HepG2 (cell line): ENCODE data around the gene ZKSCAN8. TPM values are rescaled to one million over a fixed set of nuclear protein-coding genes. Genes with fewer than 3 reads are reported as not detected.

ENCODE experiments used
- ARNT2 ChIP-seq: sonication (generic); formaldehyde crosslinking; IDR thresholded peaks from 2 replicates; pipeline ENCODE4 v1.8.0; 2022; ENCODE audit warnings: mild to moderate bottlenecking, low read depth, missing genetic modification reagents, moderate library complexity
- HHEX ChIP-seq: IDR thresholded peaks from 2 replicates; pipeline ENCODE4 v1.6.1; 2016; ENCODE audit warnings: control low read depth
- MEIS2 ChIP-seq: sonication (generic); formaldehyde crosslinking; IDR thresholded peaks from 2 replicates; pipeline ENCODE4 v1.9.0; 2021; ENCODE audit warnings: mild to moderate bottlenecking, missing genetic modification reagents
- MIER2 ChIP-seq: IDR thresholded peaks from 2 replicates; pipeline ENCODE4 v1.6.1; 2016; ENCODE audit warnings: missing biosample characterization, missing genetic modification reagents
- MTA3 ChIP-seq: sonication (generic); formaldehyde crosslinking; IDR thresholded peaks from 2 replicates; pipeline ENCODE4 v1.4.0; 2020; ENCODE audit warnings: missing genetic modification reagents
- PITX1 ChIP-seq: sonication (generic); formaldehyde crosslinking; IDR thresholded peaks from 2 replicates; pipeline ENCODE4 v1.5.1; 2020; ENCODE audit warnings: mild to moderate bottlenecking, missing genetic modification reagents
- PLRG1 ChIP-seq: fragments of 450-650 bp; conservative IDR thresholded peaks from 2 replicates; pipeline ENCODE4 v1.6.1; 2016
- SAFB2 ChIP-seq: sonication (generic); formaldehyde crosslinking; IDR thresholded peaks from 2 replicates; pipeline ENCODE4 v1.5.1; 2020; ENCODE audit warnings: missing genetic modification reagents, low read depth, mild to moderate bottlenecking, borderline replicate concordance
- STAT5B ChIP-seq: sonication (generic); formaldehyde crosslinking; IDR thresholded peaks from 2 replicates; pipeline ENCODE4 v1.4.0; 2020; ENCODE audit warnings: missing genetic modification reagents
- TBL1XR1 ChIP-seq: fragments of 150-350 bp; IDR thresholded peaks from 2 replicates; pipeline ENCODE4 v1.6.1; 2014; ENCODE audit warnings: borderline replicate concordance, low read length; ENCODE audit not compliant: partially characterized antibody
- THYN1 ChIP-seq: sonication (generic); formaldehyde crosslinking; IDR thresholded peaks from 2 replicates; pipeline ENCODE4 v1.8.1; 2023; ENCODE audit warnings: low read depth, mild to moderate bottlenecking, moderate library complexity, missing genetic modification reagents, borderline replicate concordance
- ZBTB38 ChIP-seq: sonication (generic); formaldehyde crosslinking; IDR thresholded peaks from 2 replicates; pipeline ENCODE4 v1.5.1; 2020; ENCODE audit warnings: mild to moderate bottlenecking, missing genetic modification reagents
- ZBTB7A ChIP-seq: sonication (generic); formaldehyde crosslinking; IDR thresholded peaks from 2 replicates; pipeline ENCODE4 v1.8.0; 2022; ENCODE audit warnings: mild to moderate bottlenecking, missing genetic modification reagents
- ZEB1 ChIP-seq: IDR thresholded peaks from 2 replicates; pipeline ENCODE4 v1.6.1; 2012; ENCODE audit warnings: mild to moderate bottlenecking, low read depth, inconsistent platforms; ENCODE audit not compliant: insufficient replicate concordance
- ZFY ChIP-seq: sonication (generic); formaldehyde crosslinking; IDR thresholded peaks from 2 replicates; pipeline ENCODE4 v1.4.0; 2020; ENCODE audit warnings: missing genetic modification reagents
- ZNF205 ChIP-seq: IDR thresholded peaks from 2 replicates; pipeline ENCODE4 v1.6.1; 2018; ENCODE audit warnings: missing biosample characterization, missing genetic modification reagents
- ZNF253 ChIP-seq: sonication (generic); formaldehyde crosslinking; IDR thresholded peaks from 2 replicates; pipeline ENCODE4 v1.8.0; 2022; ENCODE audit warnings: mild to moderate bottlenecking, missing genetic modification reagents, borderline replicate concordance
- ZNF33A ChIP-seq: sonication (generic); formaldehyde crosslinking; IDR thresholded peaks from 2 replicates; pipeline ENCODE4 v1.5.1; 2020; ENCODE audit warnings: missing genetic modification reagents, mild to moderate bottlenecking, moderate library complexity, borderline replicate concordance
- ZNF547 ChIP-seq: sonication (generic); formaldehyde crosslinking; IDR thresholded peaks from 2 replicates; pipeline ENCODE4 v1.5.1; 2020; ENCODE audit warnings: mild to moderate bottlenecking, missing genetic modification reagents
- polyA plus RNA-seq, 8 experiments: library from polyadenylated mRNA; depleted of rRNA in 3 of 8; stranded (reverse) in 7 of 8; unstranded in 1 of 8; fragments of >200 nt; fragmentation: Illumina TruSeq in 4 of 8; extraction: Trizol in 4 of 8; gene quantifications; 2 replicates each; pipeline versions ENCODE4 v1.2.1 to v1.2.3, GENCODE V29; 2011 to 2016; ENCODE audit warnings: low read depth in 4 of 8, missing spikeins in 1 of 8, mixed read lengths in 1 of 8; ENCODE audit not compliant: insufficient read depth in 1 of 8
- total RNA-seq, 5 experiments: library from RNA; depleted of rRNA; stranded (reverse); fragments of >200 nt; fragmentation: Illumina TruSeq; extraction: Trizol; gene quantifications; 2 replicates each; pipeline ENCODE4 v1.2.3, GENCODE V29; 2016; ENCODE audit warnings: low read depth in 1 of 5
- TF ChIP-seq, protein P1 (sequence below): sonication (generic); formaldehyde crosslinking; IDR thresholded peaks from 2 replicates; pipeline ENCODE4 v1.9.0; 2022; ENCODE audit warnings: low read depth, missing genetic modification reagents
- TF ChIP-seq, protein P2 (sequence below): sonication (generic); formaldehyde crosslinking; IDR thresholded peaks from 2 replicates; pipeline ENCODE4 v1.5.1; 2020; ENCODE audit warnings: mild to moderate bottlenecking, missing genetic modification reagents
- TF ChIP-seq, protein P3 (sequence below): sonication (generic); formaldehyde crosslinking; IDR thresholded peaks from 2 replicates; pipeline ENCODE4 v1.8.0; 2022; ENCODE audit warnings: missing genetic modification reagents, low read depth, mild to moderate bottlenecking, borderline replicate concordance
- TF ChIP-seq, protein P4 (sequence below): sonication (generic); formaldehyde crosslinking; conservative IDR thresholded peaks from 2 replicates; pipeline ENCODE4 v1.4.0; 2020; ENCODE audit warnings: missing genetic modification reagents

Gene ZKSCAN8
- total and polyA plus RNA-seq, 2 of the 13 experiments (the other 11 are each of a cell fraction or from before 2014, with no cell fraction given): 12.4 to 20.9 TPM

DNA sequence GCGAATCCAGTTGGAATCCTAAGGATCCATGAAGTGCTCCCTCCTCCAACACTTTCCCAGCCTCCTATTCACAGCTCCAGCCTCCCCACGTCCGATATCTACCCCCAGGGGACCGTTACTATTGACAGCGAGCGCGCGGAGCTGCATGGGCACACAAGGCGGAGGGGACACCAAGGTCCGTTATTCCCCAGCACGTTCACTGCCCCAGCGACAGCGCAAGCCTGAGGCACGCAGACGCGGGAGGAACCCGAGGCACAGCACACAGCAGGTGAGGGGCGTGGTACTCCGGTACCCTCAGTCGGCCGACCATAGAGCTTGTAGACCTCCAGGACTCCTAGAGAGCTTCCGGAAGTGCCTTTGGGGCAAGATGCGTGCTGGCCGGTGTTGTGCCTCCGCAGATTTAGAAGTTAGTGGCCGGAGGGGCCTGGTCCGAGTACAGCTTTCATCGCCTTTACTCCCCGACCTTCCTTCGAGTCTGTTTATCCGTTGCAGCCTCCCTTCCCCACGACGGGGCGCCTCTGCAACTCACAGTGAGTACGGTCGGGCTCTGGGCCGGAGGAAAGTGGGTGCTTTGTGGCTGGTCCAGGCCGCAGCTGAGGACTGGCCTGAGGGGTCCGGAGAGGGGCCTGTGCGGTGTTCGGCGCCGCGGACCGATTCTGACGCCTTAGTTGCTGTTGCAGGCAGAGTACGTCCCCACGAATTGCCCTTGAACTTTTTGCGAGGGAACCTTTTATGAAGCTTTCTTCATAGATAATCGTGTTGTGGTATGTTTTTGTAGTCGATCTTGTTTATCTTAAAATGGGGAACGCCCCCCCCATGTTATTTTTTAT, at the start of gene ZKSCAN8 (continued):
- TF ChIP-seq, protein P1, sequence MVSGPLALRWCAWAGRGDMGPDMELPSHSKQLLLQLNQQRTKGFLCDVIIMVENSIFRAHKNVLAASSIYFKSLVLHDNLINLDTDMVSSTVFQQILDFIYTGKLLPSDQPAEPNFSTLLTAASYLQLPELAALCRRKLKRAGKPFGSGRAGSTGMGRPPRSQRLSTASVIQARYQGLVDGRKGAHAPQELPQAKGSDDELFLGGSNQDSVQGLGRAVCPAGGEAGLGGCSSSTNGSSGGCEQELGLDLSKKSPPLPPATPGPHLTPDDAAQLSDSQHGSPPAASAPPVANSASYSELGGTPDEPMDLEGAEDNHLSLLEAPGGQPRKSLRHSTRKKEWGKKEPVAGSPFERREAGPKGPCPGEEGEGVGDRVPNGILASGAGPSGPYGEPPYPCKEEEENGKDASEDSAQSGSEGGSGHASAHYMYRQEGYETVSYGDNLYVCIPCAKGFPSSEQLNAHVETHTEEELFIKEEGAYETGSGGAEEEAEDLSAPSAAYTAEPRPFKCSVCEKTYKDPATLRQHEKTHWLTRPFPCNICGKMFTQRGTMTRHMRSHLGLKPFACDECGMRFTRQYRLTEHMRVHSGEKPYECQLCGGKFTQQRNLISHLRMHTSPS (CRISPR knock-in tag): peak; percentile 80
- TF ChIP-seq ZBTB7A (CRISPR knock-in tag) (peak; percentile 96; the same call in 1 of the 2 replicates), ZNF547 (peak; percentile 99), MTA3 (CRISPR knock-in tag) (peak; percentile 82; the same call in 1 of the 2 replicates), TBL1XR1 (no peak), ZBTB38 (CRISPR knock-in tag) (peak; percentile 96), HHEX (CRISPR knock-in tag) (no peak), PLRG1 (no peak), ZNF205 (CRISPR knock-in tag) (peak; percentile 89; the same call in 1 of the 2 replicates), MIER2 (CRISPR knock-in tag) (peak; percentile 65; the same call in 1 of the 2 replicates), ARNT2 (CRISPR knock-in tag) (peak; percentile 75), ZFY (CRISPR knock-in tag) (peak; percentile 100), ZNF253 (CRISPR knock-in tag) (peak; percentile 83; the same call in 1 of the 2 replicates), THYN1 (peak; percentile 14; the same call in 1 of the 2 replicates), ZEB1 (peak; percentile 87), STAT5B (no peak; the same call in 1 of the 2 replicates), ZNF33A (no peak), PITX1 (CRISPR knock-in tag) (peak; percentile 89), MEIS2 (CRISPR knock-in tag) (peak; percentile 82; the same call in 1 of the 2 replicates), SAFB2 (CRISPR knock-in tag) (peak; percentile 51; the same call in 1 of the 2 replicates)
- TF ChIP-seq, protein P2, sequence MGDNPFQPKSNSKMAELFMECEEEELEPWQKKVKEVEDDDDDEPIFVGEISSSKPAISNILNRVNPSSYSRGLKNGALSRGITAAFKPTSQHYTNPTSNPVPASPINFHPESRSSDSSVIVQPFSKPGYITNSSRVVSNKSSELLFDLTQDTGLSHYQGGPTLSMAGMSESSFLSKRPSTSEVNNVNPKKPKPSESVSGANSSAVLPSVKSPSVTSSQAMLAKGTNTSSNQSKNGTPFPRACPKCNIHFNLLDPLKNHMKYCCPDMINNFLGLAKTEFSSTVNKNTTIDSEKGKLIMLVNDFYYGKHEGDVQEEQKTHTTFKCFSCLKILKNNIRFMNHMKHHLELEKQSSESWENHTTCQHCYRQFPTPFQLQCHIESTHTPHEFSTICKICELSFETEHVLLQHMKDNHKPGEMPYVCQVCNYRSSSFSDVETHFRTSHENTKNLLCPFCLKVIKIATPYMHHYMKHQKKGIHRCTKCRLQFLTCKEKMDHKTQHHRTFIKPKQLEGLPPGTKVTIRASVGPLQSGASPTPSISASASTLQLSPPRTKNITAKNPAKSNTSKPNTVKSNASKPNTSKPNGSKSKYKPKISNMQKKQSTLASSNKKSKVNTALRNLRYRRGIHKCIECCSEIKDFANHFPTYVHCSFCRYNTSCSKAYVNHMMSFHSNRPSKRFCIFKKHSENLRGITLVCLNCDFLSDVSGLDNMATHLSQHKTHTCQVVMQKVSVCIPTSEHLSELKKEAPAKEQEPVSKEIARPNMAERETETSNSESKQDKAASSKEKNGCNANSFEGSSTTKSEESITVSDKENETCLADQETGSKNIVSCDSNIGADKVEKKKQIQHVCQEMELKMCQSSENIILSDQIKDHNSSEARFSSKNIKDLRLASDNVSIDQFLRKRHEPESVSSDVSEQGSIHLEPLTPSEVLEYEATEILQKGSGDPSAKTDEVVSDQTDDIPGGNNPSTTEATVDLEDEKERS (CRISPR knock-in tag): peak; percentile 99
- TF ChIP-seq, protein P3, sequence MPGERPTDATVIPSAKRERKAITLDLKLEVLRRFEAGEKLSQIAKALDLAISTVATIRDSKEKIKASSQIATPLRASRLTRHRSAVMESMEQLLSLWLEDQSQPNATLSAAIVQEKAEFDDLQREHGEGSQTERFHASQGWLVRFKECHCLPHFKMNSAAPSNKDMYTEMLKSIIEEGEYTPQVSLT (CRISPR knock-in tag): no peak
- TF ChIP-seq, protein P4, sequence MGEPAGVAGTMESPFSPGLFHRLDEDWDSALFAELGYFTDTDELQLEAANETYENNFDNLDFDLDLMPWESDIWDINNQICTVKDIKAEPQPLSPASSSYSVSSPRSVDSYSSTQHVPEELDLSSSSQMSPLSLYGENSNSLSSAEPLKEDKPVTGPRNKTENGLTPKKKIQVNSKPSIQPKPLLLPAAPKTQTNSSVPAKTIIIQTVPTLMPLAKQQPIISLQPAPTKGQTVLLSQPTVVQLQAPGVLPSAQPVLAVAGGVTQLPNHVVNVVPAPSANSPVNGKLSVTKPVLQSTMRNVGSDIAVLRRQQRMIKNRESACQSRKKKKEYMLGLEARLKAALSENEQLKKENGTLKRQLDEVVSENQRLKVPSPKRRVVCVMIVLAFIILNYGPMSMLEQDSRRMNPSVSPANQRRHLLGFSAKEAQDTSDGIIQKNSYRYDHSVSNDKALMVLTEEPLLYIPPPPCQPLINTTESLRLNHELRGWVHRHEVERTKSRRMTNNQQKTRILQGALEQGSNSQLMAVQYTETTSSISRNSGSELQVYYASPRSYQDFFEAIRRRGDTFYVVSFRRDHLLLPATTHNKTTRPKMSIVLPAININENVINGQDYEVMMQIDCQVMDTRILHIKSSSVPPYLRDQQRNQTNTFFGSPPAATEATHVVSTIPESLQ (CRISPR knock-in tag): no peak; the same call in 1 of the 2 replicates
